ENCODE measurements around the gene CNKSR3. TPM values are rescaled to one million over a fixed set of nuclear protein-coding genes. Genes with fewer than 3 reads are reported as not detected.

Gene CNKSR3
- total RNA-seq, 1 donor from 2014 or later, result 12.1 TPM

DNA sequence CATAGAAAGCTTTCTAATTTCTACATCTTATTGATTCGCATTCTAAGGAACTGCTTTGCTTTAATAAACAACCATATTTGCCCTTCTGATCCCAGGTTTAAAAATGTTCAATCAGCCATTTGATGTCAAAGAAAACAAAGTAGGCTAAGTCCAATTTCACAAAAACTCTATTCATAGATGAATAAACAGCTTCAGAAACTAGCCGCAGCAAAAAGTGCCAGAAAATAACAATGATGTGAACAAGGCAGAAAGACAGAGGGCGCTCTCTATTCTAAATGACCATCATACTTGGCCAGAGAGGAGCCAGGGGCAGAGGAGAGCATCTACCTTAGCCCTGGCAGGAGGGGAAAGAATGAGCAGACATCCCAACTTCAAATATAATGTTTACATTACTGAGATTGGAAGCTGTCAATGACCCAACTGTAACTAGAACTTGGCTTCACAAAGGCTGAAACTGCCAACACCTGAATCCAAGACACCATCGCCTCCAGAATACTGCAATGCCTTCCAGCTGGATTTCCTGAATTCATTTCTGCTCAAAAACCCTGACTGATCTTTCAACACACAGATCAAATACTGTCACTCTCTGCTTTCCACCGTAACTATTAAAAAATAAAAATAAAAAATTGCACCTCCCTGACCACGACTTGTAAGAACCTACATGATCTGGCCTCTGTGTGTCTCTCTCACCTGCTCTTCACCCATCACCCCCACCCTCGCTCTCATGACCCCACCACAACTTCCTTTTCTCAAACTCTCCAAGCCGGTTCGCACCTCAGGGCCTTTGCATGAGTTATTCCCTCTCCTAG, 9.5 kb downstream of the CNKSR3 start:
- Histone ChIP-seq H3K27me3 (ENCODE audit: control insufficient read depth, insufficient read depth, low read length) (no peaks in the 10 kb centered on the region), H3K4me3 (ENCODE audit: low read depth, low read length) (no peak overlapping the region), H3K36me3 (ENCODE audit: control insufficient read depth, insufficient read depth, low read length) (no peaks in the 10 kb centered on the region)
- TF ChIP-seq, protein P1, sequence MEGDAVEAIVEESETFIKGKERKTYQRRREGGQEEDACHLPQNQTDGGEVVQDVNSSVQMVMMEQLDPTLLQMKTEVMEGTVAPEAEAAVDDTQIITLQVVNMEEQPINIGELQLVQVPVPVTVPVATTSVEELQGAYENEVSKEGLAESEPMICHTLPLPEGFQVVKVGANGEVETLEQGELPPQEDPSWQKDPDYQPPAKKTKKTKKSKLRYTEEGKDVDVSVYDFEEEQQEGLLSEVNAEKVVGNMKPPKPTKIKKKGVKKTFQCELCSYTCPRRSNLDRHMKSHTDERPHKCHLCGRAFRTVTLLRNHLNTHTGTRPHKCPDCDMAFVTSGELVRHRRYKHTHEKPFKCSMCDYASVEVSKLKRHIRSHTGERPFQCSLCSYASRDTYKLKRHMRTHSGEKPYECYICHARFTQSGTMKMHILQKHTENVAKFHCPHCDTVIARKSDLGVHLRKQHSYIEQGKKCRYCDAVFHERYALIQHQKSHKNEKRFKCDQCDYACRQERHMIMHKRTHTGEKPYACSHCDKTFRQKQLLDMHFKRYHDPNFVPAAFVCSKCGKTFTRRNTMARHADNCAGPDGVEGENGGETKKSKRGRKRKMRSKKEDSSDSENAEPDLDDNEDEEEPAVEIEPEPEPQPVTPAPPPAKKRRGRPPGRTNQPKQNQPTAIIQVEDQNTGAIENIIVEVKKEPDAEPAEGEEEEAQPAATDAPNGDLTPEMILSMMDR (IDR thresholded peaks at IDR 0.05; ENCODE audit: insufficient read depth, low read length, poor library complexity, severe bottlenecking), result peak; percentile 70
- DNase-seq (ENCODE audit: low read depth), result no peak

DNA sequence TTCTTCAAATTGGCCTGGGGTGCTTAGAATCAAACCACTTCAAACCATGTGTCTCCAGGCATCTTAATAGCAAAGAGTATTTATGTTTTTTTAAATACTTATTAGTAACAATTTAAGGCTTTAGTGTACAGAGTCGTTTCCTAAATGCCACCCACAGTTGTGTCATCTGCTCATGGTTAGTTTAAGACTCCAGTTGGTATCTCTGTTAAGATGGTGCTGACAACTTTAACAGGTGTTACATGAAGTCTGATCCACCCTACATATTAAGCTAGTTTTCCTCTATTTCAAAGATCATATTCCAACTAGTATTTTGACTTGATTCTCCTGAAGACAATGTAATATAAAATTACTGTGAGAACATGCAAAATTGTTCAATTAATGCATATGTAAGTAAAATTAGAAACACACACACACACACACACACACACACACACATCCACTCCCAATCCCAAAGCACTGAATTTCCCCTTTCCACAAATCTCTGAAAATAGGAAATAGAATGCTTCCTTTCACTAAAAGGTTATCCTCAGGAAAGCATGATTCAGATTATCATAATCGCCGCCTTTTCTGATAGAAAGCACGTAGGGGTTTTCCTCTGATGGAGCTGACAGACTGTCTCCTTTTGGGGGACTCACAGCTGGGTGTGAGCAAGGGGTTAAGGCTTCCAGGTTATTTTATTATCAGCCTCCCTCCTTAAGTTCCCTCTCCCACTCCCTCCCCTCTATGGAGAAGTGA, 10.5 kb downstream of the CNKSR3 start:
- TF ChIP-seq, protein P1 (IDR thresholded peaks at IDR 0.05; ENCODE audit: insufficient read depth, low read length, poor library complexity, severe bottlenecking), result no peak
- no peak for DNase-seq (ENCODE audit: low read depth)
- Histone ChIP-seq H3K27me3 (ENCODE audit: control insufficient read depth, insufficient read depth, low read length) (no peaks in the 10 kb centered on the region), H3K36me3 (ENCODE audit: control insufficient read depth, insufficient read depth, low read length) (no peaks in the 10 kb centered on the region), H3K4me3 (ENCODE audit: low read depth, low read length) (no peak overlapping the region)

DNA sequence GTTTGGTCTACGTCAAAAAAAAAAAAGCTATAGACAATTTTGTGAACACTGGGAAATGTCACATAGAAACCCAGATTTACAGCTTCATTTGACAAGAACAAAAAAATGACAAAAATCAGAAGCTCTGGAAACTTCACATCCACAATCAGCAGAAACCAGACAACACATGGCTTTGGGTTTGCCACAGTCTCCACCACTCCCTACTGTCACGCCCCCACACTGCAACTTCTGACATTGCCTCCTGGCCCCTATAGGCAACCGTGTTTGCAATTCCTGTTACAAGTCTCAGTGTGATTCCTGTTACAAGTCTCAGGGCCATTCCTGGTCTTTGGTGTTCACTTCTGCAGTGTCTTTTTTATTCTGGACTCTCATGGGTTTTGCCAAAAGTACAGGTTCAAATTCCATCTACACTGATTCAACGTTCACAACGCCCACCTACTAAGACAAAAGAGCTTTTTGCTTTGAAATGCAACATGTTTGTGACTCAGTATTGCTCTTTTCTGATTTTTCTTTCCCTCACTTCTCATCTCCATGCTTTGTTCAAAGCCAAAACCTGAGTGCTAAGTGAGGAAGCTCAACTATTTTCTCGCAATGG, 12.0 kb downstream of the CNKSR3 start:
- DNase-seq (ENCODE audit: low read depth), result no peak
- no peaks in the 10 kb centered on the region for H3K27me3 ChIP-seq (ENCODE audit: control insufficient read depth, insufficient read depth, low read length)
- TF ChIP-seq, protein P1 (IDR thresholded peaks at IDR 0.05; ENCODE audit: insufficient read depth, low read length, poor library complexity, severe bottlenecking), result no peak

DNA sequence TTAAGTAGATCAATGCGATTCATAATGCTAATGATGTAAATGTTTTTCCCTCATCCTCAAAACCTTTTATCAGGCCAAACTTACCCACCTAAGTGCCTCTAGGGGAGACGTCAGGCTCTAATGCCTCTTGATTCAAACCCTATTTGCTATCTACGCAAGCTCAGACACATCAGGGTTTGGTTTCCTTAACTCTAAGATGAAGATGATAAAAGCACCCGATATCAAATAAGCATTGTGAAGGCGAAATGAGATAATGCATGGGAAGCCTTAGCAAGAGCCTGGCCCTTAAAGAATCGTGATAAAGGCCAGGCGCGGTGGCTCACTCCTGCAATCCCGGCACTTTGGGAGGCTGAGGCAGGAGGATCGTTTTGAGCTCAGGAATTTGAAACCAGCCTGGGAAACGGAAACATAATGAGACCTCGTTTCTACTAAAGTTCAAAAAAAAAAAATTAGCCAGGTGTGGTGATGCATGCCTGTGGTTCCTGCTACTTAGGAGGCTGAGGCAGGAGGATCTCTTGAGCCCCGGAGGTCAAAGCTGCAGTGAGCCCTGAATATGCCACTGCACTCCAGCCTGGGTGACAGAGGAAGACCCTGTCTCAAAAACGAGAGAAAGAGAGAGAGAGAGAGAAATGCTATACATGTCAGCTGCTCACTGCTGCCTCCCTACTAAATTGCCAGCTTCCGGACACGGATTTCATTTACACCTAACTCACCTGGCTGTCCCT, 13.5 kb downstream of the CNKSR3 start:
- DNase-seq (ENCODE audit: low read depth), result no peak
- TF ChIP-seq, protein P1 (IDR thresholded peaks at IDR 0.05; ENCODE audit: insufficient read depth, low read length, poor library complexity, severe bottlenecking), result no peak
- Histone ChIP-seq H3K4me3 (ENCODE audit: low read depth, low read length) (no peak overlapping the region), H3K36me3 (ENCODE audit: control insufficient read depth, insufficient read depth, low read length) (no peaks in the 10 kb centered on the region), H3K27me3 (ENCODE audit: control insufficient read depth, insufficient read depth, low read length) (no peaks in the 10 kb centered on the region)

More for the DNA sequence above, 12.0 kb downstream of the CNKSR3 start:
- Histone ChIP-seq H3K36me3 (ENCODE audit: control insufficient read depth, insufficient read depth, low read length) (no peaks in the 10 kb centered on the region), H3K4me3 (ENCODE audit: low read depth, low read length) (no peak overlapping the region)

DNA sequence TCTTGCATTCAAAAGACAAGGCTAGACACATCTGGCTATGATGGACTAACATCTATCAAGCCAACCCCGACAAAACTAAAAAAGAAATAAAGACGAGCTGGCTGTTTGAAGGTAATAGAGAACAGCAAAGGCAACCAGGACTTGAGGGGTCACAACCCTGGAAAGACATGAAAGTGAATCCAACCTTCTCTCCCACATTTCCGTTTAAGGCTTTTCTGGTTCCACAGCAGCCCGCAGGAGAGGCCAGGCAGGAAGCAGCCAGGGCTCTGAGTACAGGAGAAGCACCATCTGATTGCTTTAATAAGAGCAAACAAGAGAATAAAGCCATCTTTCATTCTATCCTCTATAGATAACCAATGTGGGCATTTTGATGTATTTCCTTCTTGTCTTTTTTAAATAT, 14.3 kb downstream of the CNKSR3 start:
- H3K36me3 ChIP-seq (ENCODE audit: control insufficient read depth, insufficient read depth, low read length), result no peaks in the 10 kb centered on the region
- no peak for DNase-seq (ENCODE audit: low read depth)
- no peak overlapping the region for H3K4me3 ChIP-seq (ENCODE audit: low read depth, low read length)
- TF ChIP-seq, protein P1 (IDR thresholded peaks at IDR 0.05; ENCODE audit: insufficient read depth, low read length, poor library complexity, severe bottlenecking), result no peak
- no peaks in the 10 kb centered on the region for H3K27me3 ChIP-seq (ENCODE audit: control insufficient read depth, insufficient read depth, low read length)

All from kidney epithelial cell (primary cell).